NB4 (cell line): ENCODE measurements around the gene OTUD5.

Source experiments
- CTCF ChIP-seq: IDR thresholded peaks from one replicate; pipeline ENCODE4 v1.5.1; 2012; ENCODE audit warnings: low read depth, low read length
- POLR2A ChIP-seq: IDR thresholded peaks from 2 replicates; pipeline ENCODE4 v1.6.1; 2011; ENCODE audit warnings: mild to moderate bottlenecking; ENCODE audit not compliant: insufficient read length; ENCODE audit errors: extremely low read depth

- TF ChIP-seq POLR2A (peak; percentile 26), CTCF (no peak)
These were observed 624 bp upstream of the OTUD5 start for GRCh38 chrX:48957827-48958634.
